Occipital lobe (tissue), 2 donors: ENCODE measurements around the gene CCL17. TPM values are rescaled to one million over a fixed set of nuclear protein-coding genes. Genes with fewer than 3 reads are reported as not detected.
"Not testable (repeated sequence)": the region's sequence is repeated elsewhere in the genome, so short reads cannot be mapped to it uniquely, and the experiment has no call there.

Experiments used
- DNase-seq: peaks from one replicate; lab custom pipeline; 2025; lab: John Stamatoyannopoulos, UW
- total RNA-seq: library from RNA; depleted of rRNA; stranded (reverse); fragments of >200 nt; gene quantifications from one replicate; pipeline ENCODE4 v1.2.3, GENCODE V29; 2014

The CCL17 gene
- total RNA-seq, 1 donor from 2014 or later: not detected

GRCh38 chr16:57430955-57431354, 26.4 kb downstream of the CCL17 start:
- no peak for DNase-seq

GRCh38 chr16:57432505-57432904, 27.9 kb downstream of the CCL17 start:
- DNase-seq: no peak

DNA sequence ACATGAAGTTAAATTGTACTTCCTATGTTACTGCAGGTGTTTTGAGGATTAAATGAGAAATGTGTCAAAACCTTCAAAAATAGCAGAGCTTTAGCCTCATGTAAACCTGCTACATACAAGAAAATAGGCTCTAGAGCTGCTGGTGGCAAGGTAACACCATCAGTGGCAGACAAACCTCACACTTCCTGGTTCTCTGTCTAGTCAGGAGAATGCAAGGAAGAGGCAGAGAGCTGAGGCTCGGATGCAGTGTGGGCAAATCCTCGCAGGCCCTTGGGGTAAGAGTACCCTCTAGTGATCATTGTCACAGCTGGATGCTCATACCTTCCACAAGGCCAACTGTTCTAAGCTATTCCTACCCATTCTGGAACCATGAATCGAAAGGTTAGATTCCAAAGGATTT, 28.4 kb downstream of the CCL17 start:
- no peak for DNase-seq

DNA sequence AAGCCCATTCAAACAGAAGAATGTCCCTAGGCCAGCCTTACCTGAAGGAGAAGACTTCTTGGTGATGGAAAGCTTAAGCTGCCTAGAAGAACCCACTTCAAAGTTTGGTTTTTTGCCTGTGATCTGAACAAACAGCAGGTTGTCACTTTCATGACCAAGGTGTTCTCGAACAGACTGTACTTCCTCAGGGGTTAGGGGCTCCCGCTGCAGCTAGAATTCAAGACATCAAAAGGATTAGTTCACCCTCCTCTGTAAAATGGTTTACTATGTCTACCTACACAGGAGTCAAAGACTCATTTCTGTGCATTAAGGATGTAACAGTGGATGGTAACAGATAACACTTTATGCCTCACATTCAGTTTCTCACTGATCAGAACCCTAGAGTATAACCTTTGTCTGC, 29.4 kb downstream of the CCL17 start:
- DNase-seq: no peak

- DNase-seq: no peak
Observed at GRCh38 chr16:57435838-57436237, 31.3 kb downstream of the CCL17 start.

DNA sequence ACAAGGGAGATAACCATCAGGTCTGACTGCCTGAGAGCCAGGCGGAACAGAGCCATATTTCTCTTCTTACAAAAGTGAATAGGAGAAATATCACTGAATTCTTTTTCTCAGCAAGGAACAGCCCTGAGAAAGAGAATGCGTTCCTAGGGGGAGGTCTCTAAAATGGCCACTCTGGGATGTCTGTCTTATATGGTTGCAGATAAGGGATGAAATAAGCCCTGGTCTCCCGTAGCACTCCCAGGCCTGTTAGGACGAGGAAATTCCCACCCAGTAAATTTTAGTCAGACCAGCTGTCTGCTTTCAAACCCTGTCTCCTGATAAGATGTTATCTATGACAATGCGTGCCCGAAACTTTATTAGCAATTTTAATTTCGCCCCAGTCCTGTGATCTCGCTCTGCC, 35.4 kb downstream of the CCL17 start:
- not testable (repeated sequence) for DNase-seq

DNA sequence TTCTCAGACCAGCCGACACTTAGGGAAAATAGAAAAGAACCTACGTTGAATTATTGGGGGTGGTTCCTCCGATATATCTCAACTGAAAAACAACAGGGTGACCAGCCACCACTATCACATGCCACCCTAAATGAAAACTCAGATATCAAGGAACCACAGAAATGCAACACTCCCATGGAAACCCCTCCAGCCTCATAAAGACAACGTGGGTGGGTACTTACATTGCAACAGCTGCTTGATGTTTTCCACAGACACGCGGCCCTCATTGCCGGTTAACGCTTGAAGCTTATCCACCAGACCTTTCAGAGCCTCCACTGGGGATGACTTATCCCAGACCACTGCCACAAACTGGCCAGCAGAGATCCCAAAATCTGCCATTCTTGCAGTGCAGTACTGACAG, 36.0 kb downstream of the CCL17 start:
- not testable (repeated sequence) for DNase-seq

GRCh38 chr16:57444711-57445110, 40.1 kb downstream of the CCL17 start:
- DNase-seq: no peak

- no peak for DNase-seq
Observed at GRCh38 chr16:57445510-57445909, 40.9 kb downstream of the CCL17 start.

- DNase-seq: no peak
Observed at GRCh38 chr16:57446531-57447185, 42.1 kb downstream of the CCL17 start.

DNA sequence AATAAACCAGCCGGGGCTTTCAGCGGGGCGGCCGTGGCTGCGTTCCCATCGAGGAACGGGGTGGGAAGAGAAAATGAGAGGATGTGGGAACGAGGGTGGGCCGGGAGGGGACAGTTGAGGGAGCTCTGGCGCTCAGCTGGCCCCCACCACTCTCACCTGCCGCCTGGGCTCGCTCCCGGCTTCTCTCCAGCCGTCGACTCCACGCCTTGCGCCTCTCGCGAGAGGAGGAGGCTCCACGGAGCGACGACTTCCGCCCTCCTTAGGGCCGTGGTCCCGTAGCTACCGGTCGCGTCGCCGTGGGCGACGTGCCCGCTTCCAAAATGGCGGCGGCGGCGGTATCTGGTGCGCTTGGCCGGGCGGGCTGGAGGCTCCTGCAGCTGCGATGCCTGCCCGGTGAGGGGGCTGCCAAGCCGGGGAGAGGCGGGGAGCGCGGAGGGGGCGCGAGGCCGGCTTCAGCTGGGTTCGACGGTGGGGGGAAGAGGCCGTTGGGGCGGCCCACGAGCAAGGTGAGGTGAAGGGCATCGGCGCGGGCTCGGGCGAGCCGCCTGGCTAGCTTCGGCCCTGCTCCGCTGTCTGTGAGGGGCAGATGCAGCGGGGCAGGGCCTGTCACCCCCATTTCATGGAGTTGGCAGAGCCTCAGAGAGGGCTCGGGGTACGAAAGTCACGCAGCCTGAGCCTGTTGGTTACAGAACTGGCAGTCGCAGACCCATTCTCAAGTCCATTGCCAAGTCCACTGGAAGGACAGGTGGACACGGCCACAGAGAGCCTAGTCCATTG, 42.8 kb downstream of the CCL17 start, which contains the start of the genes CIAPIN1 and COQ9:
CIAPIN1 (minus strand) TSS at position 200 of the 777 bp plus-strand sequence. CDS start 6,457 bp downstream, outside the sequence.
COQ9 (plus strand) TSS at position 294 of the 777 bp plus-strand sequence; CDS start at position 321, 27 bp downstream.
- peak; percentile 86 for DNase-seq

DNA sequence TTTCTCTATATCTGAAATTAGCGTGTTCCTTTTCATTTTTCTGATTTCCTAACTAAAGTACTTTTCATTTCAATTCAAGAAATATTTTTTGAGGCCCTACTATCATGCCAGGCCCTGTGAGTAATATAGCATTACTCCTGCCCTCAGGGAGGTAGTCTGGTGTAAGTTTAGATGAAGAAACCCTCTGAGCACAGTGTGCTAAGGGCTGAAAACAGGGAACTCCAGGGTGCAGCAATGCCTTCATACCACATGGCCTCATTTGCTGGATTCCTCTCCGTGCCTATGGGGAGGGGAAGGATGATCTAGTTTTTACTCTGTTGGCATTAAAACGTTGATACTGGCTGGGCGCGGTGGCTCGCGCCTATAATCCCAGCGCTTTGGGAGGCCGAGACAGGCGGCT, 47.5 kb downstream of the CCL17 start:
- no peak for DNase-seq

- peak; percentile 79 for DNase-seq
Observed at GRCh38 chr16:57462209-57462977, 57.8 kb downstream of the CCL17 start, which contains the start of gene POLR2C. TSS of gene POLR2C (plus strand) at chr16:57462679. CDS start at chr16:57462725, 46 bp downstream.

DNA sequence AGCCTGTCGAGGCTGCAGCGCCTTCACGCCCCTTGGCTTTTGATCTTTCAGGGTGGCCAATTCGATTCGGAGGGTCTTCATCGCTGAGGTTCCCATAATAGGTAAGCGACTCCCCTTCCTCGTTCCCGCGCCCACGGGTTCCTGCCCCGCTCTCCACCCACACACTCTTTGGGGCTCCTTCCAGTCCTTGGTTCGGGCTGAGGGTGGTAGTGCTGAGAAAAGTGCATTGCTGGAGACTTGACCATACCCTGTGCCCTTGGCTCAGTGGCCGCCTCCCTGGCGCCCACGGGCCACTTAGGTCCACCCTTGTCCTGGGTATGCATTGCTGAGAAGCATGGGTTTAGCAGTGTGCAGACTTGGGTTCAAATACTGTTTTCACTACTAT, 58.4 kb downstream of the CCL17 start:
- no peak for DNase-seq

- no peak for DNase-seq
Observed at GRCh38 chr16:57464523-57464922, 60.0 kb downstream of the CCL17 start.

Other genes starting within 250 kb of the CCL17 start
- 104 TPM for gene PSME3IP1, start 218.7 kb upstream of the CCL17 start, total RNA-seq
- 75.5 TPM for gene RSPRY1, start 218.4 kb upstream of the CCL17 start, total RNA-seq
- gene ARL2BP, start 159.5 kb upstream of the CCL17 start, total RNA-seq: 81.4 TPM
- 1.2 TPM for gene PLLP, start 120.1 kb upstream of the CCL17 start, total RNA-seq
- gene CCL22, start 46.0 kb upstream of the CCL17 start, total RNA-seq: not detected
- 2.5 TPM for gene CX3CL1, start 32.3 kb upstream of the CCL17 start, total RNA-seq
- gene CIAPIN1, start 42.6 kb downstream of the CCL17 start, total RNA-seq: 51.5 TPM
- gene COQ9, start 42.7 kb downstream of the CCL17 start, total RNA-seq: 20.9 TPM
- gene POLR2C, start 57.9 kb downstream of the CCL17 start, total RNA-seq: 52.7 TPM
- gene DOK4, start 81.7 kb downstream of the CCL17 start, total RNA-seq: 65.0 TPM
- gene CCDC102A, start 131.8 kb downstream of the CCL17 start, total RNA-seq: 1.7 TPM
- gene ADGRG5, start 137.9 kb downstream of the CCL17 start, total RNA-seq: not detected
- gene ADGRG1, start 223.9 kb downstream of the CCL17 start, total RNA-seq: 31.4 TPM